GM12872 (cell line): ENCODE measurements around the gene LANCL3.

Source experiments
- CTCF ChIP-seq: IDR thresholded peaks from 3 replicates; pipeline ENCODE4 v1.5.1; 2011; ENCODE audit warnings: low read depth, mild to moderate bottlenecking, low read length, moderate library complexity; ENCODE audit not compliant: insufficient read depth

The LANCL3 gene

GRCh38 chrX:37684426-37684825, 113.0 kb downstream of the LANCL3 start:
- TF ChIP-seq CTCF, result no peak

- TF ChIP-seq CTCF, result no peak
Observed at GRCh38 chrX:37684973-37685372, 113.5 kb downstream of the LANCL3 start.

GRCh38 chrX:37685381-37686359, 114.2 kb downstream of the LANCL3 start, which contains the start of gene XK:
XK (plus strand) TSS chrX:37685791; CDS start chrX:37685962, 171 bp downstream.
- TF ChIP-seq CTCF, result no peak

GRCh38 chrX:37686369-37686995, 115.0 kb downstream of the LANCL3 start:
- TF ChIP-seq CTCF, result no peak

- no peak for TF ChIP-seq CTCF
Observed at GRCh38 chrX:37686996-37687395, 115.5 kb downstream of the LANCL3 start.

GRCh38 chrX:37690119-37690518, 118.7 kb downstream of the LANCL3 start:
- no peak for TF ChIP-seq CTCF

DNA sequence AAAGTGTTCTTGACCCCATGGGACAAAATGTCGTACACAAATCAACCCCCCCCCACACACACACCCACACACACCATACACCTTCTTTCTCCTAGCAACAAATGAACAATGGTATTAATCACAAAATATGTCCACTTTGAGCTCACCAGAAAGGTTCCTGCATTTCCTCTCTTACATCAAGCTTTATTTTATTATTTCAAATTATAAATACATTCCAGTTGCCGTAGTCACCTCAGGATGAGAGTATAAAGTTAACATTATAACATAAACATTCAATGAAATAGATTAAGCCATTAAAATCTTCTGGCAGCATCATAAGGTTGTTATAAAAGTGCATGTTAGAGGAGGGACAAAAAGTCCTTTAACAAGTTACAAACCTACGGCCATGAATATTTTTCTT, 121.5 kb downstream of the LANCL3 start:
- TF ChIP-seq CTCF, result no peak
